Measurements from ENCODE around the gene EOGT.
A peak's percentile ranks its signal among the peaks of the same experiment; 100 is the strongest.

EOGT gene

DNA sequence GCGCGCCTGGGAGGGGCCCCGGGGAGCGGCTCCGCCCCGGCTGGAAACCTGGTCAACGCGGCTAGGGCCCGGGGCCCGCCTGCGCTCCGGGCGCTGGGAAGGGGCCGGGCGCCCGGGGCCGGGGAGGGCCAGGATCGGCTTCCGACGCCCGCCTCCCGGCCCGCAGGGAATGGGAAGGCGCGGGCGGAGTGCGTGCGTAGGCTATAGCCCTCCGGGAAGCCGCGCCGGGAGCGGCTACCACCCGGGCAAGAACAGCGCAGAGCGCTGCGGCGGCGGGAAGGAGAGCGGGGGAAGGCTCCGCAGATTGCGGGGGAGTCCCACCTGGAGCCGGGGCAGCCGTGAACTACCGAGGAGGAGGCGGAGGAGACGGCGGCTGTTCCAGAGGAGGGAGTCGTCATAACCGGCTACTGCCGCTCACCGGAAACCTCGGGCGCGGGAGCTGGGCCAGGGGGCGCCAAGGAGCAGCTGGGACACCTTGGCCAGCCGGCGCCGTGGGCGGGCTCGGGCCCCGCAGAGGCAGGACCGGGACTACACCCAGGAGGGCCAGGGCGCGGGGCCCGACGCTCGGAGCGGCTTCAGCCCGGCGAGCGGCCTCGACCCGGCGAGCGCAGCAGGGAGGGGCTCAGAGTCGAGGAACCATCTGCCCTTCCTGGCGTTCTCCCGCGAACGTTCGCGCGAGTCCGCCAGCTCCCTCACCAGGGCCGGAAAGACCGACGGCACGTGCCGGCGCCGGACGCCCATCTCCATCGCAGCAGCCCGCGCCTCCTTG, at the start of gene EOGT:
Gene EOGT, minus strand, starts transcription at position 432 of the 769 bp plus-strand sequence. CDS start 3,838 bp downstream, outside the sequence.
- peak within 1 kb of the TSS; percentile 79 for H3K4me3 ChIP-seq (ENCODE audit: low read depth, low read length)
- peak; percentile 88 for DNase-seq (ENCODE audit: low read depth)

DNA sequence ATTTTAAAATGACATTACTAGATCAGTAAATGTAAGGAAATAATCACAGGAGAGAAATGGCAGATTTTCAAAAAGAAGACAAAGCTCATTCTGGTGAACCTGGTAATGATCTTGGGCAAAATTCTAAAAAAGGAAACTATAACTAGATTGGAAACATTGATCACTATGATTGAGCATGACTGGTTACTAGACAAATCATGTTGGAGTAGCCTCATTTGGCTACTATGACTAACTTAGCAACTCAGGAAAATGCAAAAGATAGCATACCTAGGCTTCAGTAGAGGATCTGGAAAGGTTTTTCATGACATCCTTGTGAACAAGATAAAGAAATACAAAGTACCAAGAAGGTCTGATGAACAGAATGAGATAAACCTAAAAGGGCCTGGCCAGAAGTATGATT, 46.2 kb upstream of the EOGT start:
- no peak overlapping the region for H3K4me3 ChIP-seq (ENCODE audit: low read depth, low read length)
- DNase-seq (ENCODE audit: low read depth) = no peak
- TF ChIP-seq CTCF (conservative IDR thresholded peaks at IDR 0.05; ENCODE audit: low read depth, low read length) = no peak

More for the DNA sequence above, at the start of gene EOGT:
- peak; percentile 58 for TF ChIP-seq CTCF (conservative IDR thresholded peaks at IDR 0.05; ENCODE audit: low read depth, low read length)

GRCh38 chr3:69058947-69059224, 45.4 kb upstream of the EOGT start:
- no peak for TF ChIP-seq CTCF (conservative IDR thresholded peaks at IDR 0.05; ENCODE audit: low read depth, low read length)
- DNase-seq (ENCODE audit: low read depth) = no peak
- no peak overlapping the region for H3K4me3 ChIP-seq (ENCODE audit: low read depth, low read length)

- no peak overlapping the region for H3K4me3 ChIP-seq (ENCODE audit: low read depth, low read length)
- TF ChIP-seq CTCF (conservative IDR thresholded peaks at IDR 0.05; ENCODE audit: low read depth, low read length) = no peak
- no peak for DNase-seq (ENCODE audit: low read depth)
Measured at GRCh38 chr3:69058180-69058946, 44.9 kb upstream of the EOGT start.

DNA sequence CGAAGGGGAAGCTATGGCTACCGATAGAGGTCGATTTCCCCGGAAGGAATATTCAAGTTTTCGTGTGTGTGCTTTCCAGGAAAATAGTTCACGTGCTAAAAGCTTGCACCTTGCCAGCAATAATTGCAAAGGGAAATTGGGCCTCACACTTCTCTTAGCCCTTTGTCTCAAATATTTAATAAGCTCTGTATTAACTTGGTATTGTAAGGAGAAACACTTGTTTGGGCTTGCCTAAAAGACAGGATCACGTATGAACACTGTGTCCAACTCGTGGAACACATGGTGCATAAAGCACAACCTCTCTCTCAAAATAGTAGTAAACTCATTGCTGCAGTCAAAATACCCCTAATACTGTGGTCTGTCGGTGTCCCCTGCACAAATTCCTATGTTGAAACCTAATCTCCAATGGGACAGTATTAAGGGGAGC, 39.0 kb upstream of the EOGT start:
- TF ChIP-seq CTCF (conservative IDR thresholded peaks at IDR 0.05; ENCODE audit: low read depth, low read length) = peak; percentile 8
- peak overlapping the region; percentile 82 for H3K4me3 ChIP-seq (ENCODE audit: low read depth, low read length)
- no peak for DNase-seq (ENCODE audit: low read depth)

DNA sequence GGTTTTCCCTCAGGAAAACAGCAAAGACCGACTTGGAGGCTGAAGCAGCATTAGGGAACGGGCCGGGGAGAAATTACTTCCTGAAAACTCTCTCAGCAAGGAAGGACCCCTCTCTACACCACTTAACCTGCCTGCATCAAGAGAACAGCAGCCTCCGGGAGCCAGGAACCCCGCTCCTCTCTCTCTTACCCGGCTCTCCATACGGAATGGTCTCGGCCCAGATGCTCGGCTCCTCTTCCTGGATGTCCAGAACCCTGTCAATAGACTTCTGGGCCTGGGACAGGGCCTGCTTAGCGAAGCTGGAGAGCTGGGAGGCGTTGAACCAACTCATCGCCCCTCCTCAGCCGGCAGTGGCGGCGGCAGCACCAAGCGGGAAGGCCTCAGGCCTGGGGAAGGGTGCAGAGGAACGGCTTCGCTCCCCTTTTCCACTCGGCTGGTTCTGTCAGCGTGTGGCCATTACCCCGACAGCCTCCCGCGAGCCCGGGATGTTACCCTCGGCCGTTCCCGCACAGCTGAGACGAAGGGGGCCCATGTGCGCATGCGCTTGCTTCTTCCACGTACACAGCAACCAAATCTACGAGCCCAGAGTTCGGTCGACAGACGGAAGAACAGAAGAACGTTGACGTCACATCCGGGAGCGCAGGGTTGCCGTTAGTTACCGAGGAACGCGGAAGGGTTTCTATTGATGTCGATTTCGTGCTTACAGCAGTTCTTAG, 38.4 kb upstream of the EOGT start, which contains the start of gene TMF1:
Gene TMF1, minus strand, starts transcription at position 578 of the 716 bp plus-strand sequence. Its CDS starts 247 bp downstream, at position 331.
- no peak for TF ChIP-seq CTCF (conservative IDR thresholded peaks at IDR 0.05; ENCODE audit: low read depth, low read length)
- peak; percentile 100 for DNase-seq (ENCODE audit: low read depth)
- H3K4me3 ChIP-seq (ENCODE audit: low read depth, low read length) = peak within 1 kb of the TSS; percentile 82
